GM23338 (cell line): ENCODE measurements around the gene IL11RA. TPM values are rescaled to one million over a fixed set of nuclear protein-coding genes. Genes with fewer than 3 reads are reported as not detected.

Experiments used
- ATAC-seq: fragments of 200-7000 bp; cut with Tn5 transposase; 3 replicates; pipeline ENCODE4 v1.9.1; 2020
- DNase-seq: peaks from one replicate; pipeline ENCODE4 v3.0.0-alpha.2; 2015; ENCODE audit warnings: low spot score
- H2AFZ ChIP-seq: fragments of 200-600 bp; sonication (generic); 2 replicates; pipeline ENCODE4 v1.8.0; 2016; ENCODE audit warnings: antibody characterized with exemption, mild to moderate bottlenecking, moderate library complexity
- H3F3A ChIP-seq: fragments of 200-600 bp; sonication (generic); replicated peaks from 2 replicates; pipeline ENCODE4 v1.8.0; 2017; ENCODE audit warnings: antibody characterized with exemption, mixed run types, low read depth
- H3K27ac ChIP-seq: fragments of 200-600 bp; sonication (generic); 2 replicates; pipeline ENCODE4 v1.6.1; 2016; ENCODE audit warnings: low read depth
- H3K27me3 ChIP-seq: fragments of 200-600 bp; sonication (generic); 2 replicates; pipeline ENCODE4 v1.8.0; 2016; ENCODE audit warnings: mild to moderate bottlenecking, mixed run types, moderate library complexity; ENCODE audit not compliant: insufficient read depth
- H3K36me3 ChIP-seq: fragments of 200-600 bp; sonication (generic); 2 replicates; pipeline ENCODE4 v1.8.0; 2016; ENCODE audit warnings: mild to moderate bottlenecking; ENCODE audit not compliant: insufficient read depth
- H3K4me1 ChIP-seq: fragments of 200-600 bp; sonication (generic); 2 replicates; pipeline ENCODE4 v1.8.0; 2016; ENCODE audit warnings: mild to moderate bottlenecking, moderate library complexity; ENCODE audit not compliant: insufficient read depth
- H3K4me2 ChIP-seq: fragments of 200-600 bp; sonication (generic); 2 replicates; pipeline ENCODE4 v1.7.1; 2017; ENCODE audit warnings: mixed run types
- H3K4me3 ChIP-seq: fragments of 200-600 bp; sonication (generic); 2 replicates; pipeline ENCODE4 v1.6.1; 2016; ENCODE audit warnings: mixed run types
- H3K79me2 ChIP-seq: fragments of 200-600 bp; sonication (generic); replicated peaks from 2 replicates; pipeline ENCODE4 v1.8.0; 2017; ENCODE audit warnings: mild to moderate bottlenecking; ENCODE audit not compliant: insufficient read depth
- H3K9me2 ChIP-seq: fragments of 200-600 bp; sonication (generic); 2 replicates; pipeline ENCODE4 v1.8.0; 2017; ENCODE audit not compliant: insufficient read depth
- H4K20me1 ChIP-seq: fragments of 200-600 bp; sonication (generic); replicated peaks from 2 replicates; pipeline ENCODE4 v1.8.0; 2017; ENCODE audit warnings: mild to moderate bottlenecking; ENCODE audit not compliant: insufficient read depth
- H3K27ac Mint-ChIP-seq: 2 replicates; pipeline ENCODE4 v1.8.0; 2020; ENCODE audit warnings: inconsistent platforms, mild to moderate bottlenecking, moderate library complexity, mixed read lengths
- H3K27me3 Mint-ChIP-seq: 3 replicates; pipeline ENCODE4 v1.8.0; 2022; ENCODE audit warnings: low read depth, mild to moderate bottlenecking, moderate library complexity, mixed read lengths, inconsistent platforms; ENCODE audit not compliant: insufficient read depth, poor library complexity
- H3K36me3 Mint-ChIP-seq: 3 replicates; pipeline ENCODE4 v1.8.0; 2021; ENCODE audit warnings: low read depth, mild to moderate bottlenecking, inconsistent platforms, moderate library complexity, mixed read lengths
- H3K4me1 Mint-ChIP-seq: 3 replicates; pipeline ENCODE4 v1.8.0; 2020; ENCODE audit warnings: mild to moderate bottlenecking, inconsistent platforms, mixed read lengths
- H3K4me3 Mint-ChIP-seq: 3 replicates; pipeline ENCODE4 v1.8.0; 2021; ENCODE audit warnings: moderate library complexity, mild to moderate bottlenecking, inconsistent platforms, mixed read lengths
- H3K9me3 Mint-ChIP-seq: 3 replicates; pipeline ENCODE4 v1.8.0; 2020; ENCODE audit warnings: moderate library complexity, mild to moderate bottlenecking, inconsistent platforms, mixed read lengths
- CREB1 ChIP-seq: fragments of 250-450 bp; sonication (Bioruptor Pico); IDR thresholded peaks from 2 replicates; pipeline ENCODE4 v1.5.0; 2020; ENCODE audit warnings: low read depth, mild to moderate bottlenecking, moderate library complexity
- EZH2phosphoT487 ChIP-seq: fragments of 200-600 bp; sonication (generic); IDR thresholded peaks from one replicate; pipeline ENCODE4 v1.8.1; 2018; ENCODE audit warnings: antibody characterized with exemption; ENCODE audit not compliant: unreplicated experiment
- JUNB ChIP-seq: IDR thresholded peaks from one replicate; pipeline ENCODE4 v1.6.1; 2016; ENCODE audit warnings: antibody characterized with exemption; ENCODE audit not compliant: unreplicated experiment
- NANOG ChIP-seq: IDR thresholded peaks from 2 replicates; pipeline ENCODE4 v1.6.1; 2016; ENCODE audit warnings: antibody characterized with exemption, borderline replicate concordance
- STAT1 ChIP-seq: IDR thresholded peaks from one replicate; pipeline ENCODE4 v1.6.1; 2016; ENCODE audit warnings: antibody characterized with exemption; ENCODE audit not compliant: unreplicated experiment
- ZNF114 ChIP-seq: fragments of 250-450 bp; sonication (Bioruptor Pico); IDR thresholded peaks from 2 replicates; pipeline ENCODE4 v1.5.0; 2020; ENCODE audit warnings: mild to moderate bottlenecking, moderate library complexity
- polyA plus RNA-seq: library from polyadenylated mRNA; unstranded; fragments of >200 nt; fragmentation: Nextera tagmentation; extraction: Ambion mirVana; gene quantifications from 2 replicates; pipeline ENCODE4 v1.2.1, GENCODE V29; 2016
- total RNA-seq: library from RNA; depleted of rRNA; stranded (reverse); fragments of >200 nt; shearing (Covaris generic); gene quantifications from 2 replicates; pipeline ENCODE4 v1.2.3, GENCODE V29; 2014
- TF ChIP-seq, protein P1 (sequence below): IDR thresholded peaks from 2 replicates; pipeline ENCODE4 v1.6.1; 2016; ENCODE audit warnings: antibody characterized with exemption
- TF ChIP-seq, protein P2 (sequence below): IDR thresholded peaks from one replicate; pipeline ENCODE4 v1.6.1; 2018; ENCODE audit warnings: antibody characterized with exemption; ENCODE audit not compliant: unreplicated experiment
- TF ChIP-seq, protein P3 (sequence below), 2 experiments: fragments of 200-600 bp in 1 of 2; sonication (generic) in 1 of 2; conservative IDR thresholded peaks; 2 replicates each; pipeline versions ENCODE4 v1.5.1 to v1.6.1; 2016 to 2017; ENCODE audit warnings: antibody characterized with exemption in 2 of 2, low read depth in 2 of 2, mild to moderate bottlenecking in 2 of 2, moderate library complexity in 1 of 2

IL11RA gene
- total and polyA plus RNA-seq, 2 experiments from 2014 or later, result 3.1 to 5.8 TPM

DNA sequence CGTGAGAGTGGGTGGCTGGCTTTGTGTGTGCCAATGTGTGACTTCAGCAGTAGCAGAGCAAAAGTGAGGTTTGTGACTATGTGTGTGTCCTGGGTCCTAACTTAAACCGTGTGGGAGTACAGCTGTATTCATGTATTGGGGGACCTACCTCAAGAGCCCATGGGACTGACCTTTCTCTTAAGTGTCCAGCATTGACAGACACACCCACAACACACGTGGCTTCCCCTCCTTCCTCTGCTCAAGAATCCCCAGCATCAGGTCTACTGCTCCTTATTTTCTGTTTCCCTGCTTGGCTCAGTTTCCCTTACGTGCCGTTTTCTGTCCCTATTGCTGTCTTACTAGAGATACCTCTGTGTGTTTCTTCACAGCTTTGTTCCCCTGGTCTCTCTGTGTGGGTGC, 616 bp downstream of the IL11RA start:
- peak overlapping the region; percentile 53; the same call in 1 of the 2 replicates for H3K4me3 ChIP-seq
- Mint-ChIP-seq H3K4me3 (peak overlapping the region; percentile 80), H3K36me3 (peaks cover 23% of the 10 kb centered on the region), H3K4me1 (peaks cover 42% of the 10 kb centered on the region), H3K27ac (no peak overlapping the region), H3K9me3 (no peaks in the 10 kb centered on the region; the same call in 2 of the 3 replicates), H3K27me3 (peaks cover 19% of the 10 kb centered on the region)
- H3K79me2 ChIP-seq, result peaks cover 6% of the 10 kb centered on the region
- DNase-seq, result no peak
- ATAC-seq, result no peak
- 0 out of 2 replicates have a peak, but pooled peaks cover 4% of the 10 kb centered on the region for H3F3A ChIP-seq
- H3K4me1 ChIP-seq, result peaks cover 20% of the 10 kb centered on the region
- TF ChIP-seq JUNB (no peak), EZH2phosphoT487 (no peak), CREB1 (CRISPR knock-in tag) (no peak), ZNF114 (no peak)
- TF ChIP-seq, protein P1, sequence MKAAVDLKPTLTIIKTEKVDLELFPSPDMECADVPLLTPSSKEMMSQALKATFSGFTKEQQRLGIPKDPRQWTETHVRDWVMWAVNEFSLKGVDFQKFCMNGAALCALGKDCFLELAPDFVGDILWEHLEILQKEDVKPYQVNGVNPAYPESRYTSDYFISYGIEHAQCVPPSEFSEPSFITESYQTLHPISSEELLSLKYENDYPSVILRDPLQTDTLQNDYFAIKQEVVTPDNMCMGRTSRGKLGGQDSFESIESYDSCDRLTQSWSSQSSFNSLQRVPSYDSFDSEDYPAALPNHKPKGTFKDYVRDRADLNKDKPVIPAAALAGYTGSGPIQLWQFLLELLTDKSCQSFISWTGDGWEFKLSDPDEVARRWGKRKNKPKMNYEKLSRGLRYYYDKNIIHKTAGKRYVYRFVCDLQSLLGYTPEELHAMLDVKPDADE, result no peak
- TF ChIP-seq, protein P2, sequence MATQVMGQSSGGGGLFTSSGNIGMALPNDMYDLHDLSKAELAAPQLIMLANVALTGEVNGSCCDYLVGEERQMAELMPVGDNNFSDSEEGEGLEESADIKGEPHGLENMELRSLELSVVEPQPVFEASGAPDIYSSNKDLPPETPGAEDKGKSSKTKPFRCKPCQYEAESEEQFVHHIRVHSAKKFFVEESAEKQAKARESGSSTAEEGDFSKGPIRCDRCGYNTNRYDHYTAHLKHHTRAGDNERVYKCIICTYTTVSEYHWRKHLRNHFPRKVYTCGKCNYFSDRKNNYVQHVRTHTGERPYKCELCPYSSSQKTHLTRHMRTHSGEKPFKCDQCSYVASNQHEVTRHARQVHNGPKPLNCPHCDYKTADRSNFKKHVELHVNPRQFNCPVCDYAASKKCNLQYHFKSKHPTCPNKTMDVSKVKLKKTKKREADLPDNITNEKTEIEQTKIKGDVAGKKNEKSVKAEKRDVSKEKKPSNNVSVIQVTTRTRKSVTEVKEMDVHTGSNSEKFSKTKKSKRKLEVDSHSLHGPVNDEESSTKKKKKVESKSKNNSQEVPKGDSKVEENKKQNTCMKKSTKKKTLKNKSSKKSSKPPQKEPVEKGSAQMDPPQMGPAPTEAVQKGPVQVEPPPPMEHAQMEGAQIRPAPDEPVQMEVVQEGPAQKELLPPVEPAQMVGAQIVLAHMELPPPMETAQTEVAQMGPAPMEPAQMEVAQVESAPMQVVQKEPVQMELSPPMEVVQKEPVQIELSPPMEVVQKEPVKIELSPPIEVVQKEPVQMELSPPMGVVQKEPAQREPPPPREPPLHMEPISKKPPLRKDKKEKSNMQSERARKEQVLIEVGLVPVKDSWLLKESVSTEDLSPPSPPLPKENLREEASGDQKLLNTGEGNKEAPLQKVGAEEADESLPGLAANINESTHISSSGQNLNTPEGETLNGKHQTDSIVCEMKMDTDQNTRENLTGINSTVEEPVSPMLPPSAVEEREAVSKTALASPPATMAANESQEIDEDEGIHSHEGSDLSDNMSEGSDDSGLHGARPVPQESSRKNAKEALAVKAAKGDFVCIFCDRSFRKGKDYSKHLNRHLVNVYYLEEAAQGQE, result no peak
- no peaks in the 10 kb centered on the region for H3K9me2 ChIP-seq
- H3K36me3 ChIP-seq, result peaks cover 3% of the 10 kb centered on the region; the same call in 1 of the 2 replicates
- H3K4me2 ChIP-seq, result peak overlapping the region; percentile 81
- no peak overlapping the region for H3K27ac ChIP-seq
- H4K20me1 ChIP-seq, result no peaks in the 10 kb centered on the region; the same call in none of the 2 replicates
- 0 out of 2 replicates have a peak overlapping the region, but pooled peaks have one; percentile 14 for H2AFZ ChIP-seq
- no peaks in the 10 kb centered on the region for H3K27me3 ChIP-seq

DNA sequence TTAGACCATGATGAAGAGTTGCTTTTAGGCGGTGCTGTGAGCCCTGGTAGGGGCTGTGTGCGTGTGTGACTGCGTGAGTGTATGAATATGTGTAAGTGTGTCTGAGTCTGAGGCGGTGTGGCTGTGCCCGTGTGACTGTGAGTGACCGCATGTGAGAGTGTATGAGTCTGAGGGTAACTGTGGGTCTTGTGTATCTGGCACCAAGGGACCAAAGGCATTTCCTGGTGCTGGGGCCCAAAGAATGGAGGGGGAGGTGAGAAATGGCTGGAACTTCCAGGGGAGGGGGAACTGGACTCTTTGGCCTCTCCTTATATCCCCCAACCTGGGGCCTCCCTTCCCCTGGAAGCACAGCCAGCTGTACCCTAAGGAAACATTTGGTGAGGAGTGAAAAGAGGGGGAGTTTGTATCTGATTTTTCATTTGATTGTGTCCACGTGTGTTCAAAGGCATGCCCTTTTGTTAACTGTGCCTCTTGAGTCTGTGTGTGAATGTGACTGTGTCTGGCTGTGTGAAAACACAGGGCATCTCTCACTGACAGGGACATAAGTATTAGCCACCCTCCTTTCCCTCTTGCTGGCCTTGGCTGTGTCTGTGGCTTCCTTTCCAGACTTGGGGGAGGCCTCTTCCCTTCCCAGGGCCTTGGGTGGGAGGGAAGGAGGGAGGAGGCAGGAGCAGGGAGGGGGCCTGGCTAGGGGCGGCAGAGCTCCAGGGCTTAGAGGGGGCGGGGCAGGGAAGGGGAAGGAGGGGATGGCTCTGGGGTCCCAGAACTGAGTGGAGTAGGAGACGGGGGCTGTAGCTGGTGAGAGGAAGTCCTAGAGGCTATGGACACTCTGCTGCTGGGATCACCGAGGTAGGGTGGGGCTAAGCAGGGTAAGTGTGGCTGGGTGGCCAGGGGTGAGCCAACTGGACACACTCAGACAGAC, 1.4 kb downstream of the IL11RA start:
- no peaks in the 10 kb centered on the region; the same call in 1 of the 2 replicates for H4K20me1 ChIP-seq
- H3K9me3 Mint-ChIP-seq, result no peaks in the 10 kb centered on the region; the same call in 2 of the 3 replicates
- DNase-seq, result no peak
- no peak overlapping the region for H3K27ac ChIP-seq
- peak overlapping the region; percentile 28; the same call in 2 of the 3 replicates for H3K4me3 Mint-ChIP-seq
- peaks cover 16% of the 10 kb centered on the region for H3K4me1 ChIP-seq
- peak overlapping the region; percentile 57 for H3K4me2 ChIP-seq
- H3K4me3 ChIP-seq, result no peak overlapping the region
- ATAC-seq, result peak; percentile 5
- H3K27ac Mint-ChIP-seq, result no peak overlapping the region
- H3K79me2 ChIP-seq, result no peaks in the 10 kb centered on the region
- H3K36me3 ChIP-seq, result peaks cover 3% of the 10 kb centered on the region; the same call in 1 of the 2 replicates
- peaks cover 25% of the 10 kb centered on the region for H3K27me3 Mint-ChIP-seq
- H3K4me1 Mint-ChIP-seq, result peaks cover 37% of the 10 kb centered on the region
- H2AFZ ChIP-seq, result 0 out of 2 replicates have a peak overlapping the region, but pooled peaks have one; percentile 63
- H3K27me3 ChIP-seq, result no peaks in the 10 kb centered on the region
- 0 out of 2 replicates have a peak, but pooled peaks cover 4% of the 10 kb centered on the region for H3F3A ChIP-seq
- peaks cover 15% of the 10 kb centered on the region for H3K36me3 Mint-ChIP-seq
- H3K9me2 ChIP-seq, result no peaks in the 10 kb centered on the region
- TF ChIP-seq, protein P1, result no peak
- no peak for TF ChIP-seq CREB1 (CRISPR knock-in tag)
- TF ChIP-seq, protein P2, result no peak
- no peak for TF ChIP-seq ZNF114
- no peak for TF ChIP-seq JUNB
- no peak for TF ChIP-seq NANOG
- TF ChIP-seq, protein P3, sequence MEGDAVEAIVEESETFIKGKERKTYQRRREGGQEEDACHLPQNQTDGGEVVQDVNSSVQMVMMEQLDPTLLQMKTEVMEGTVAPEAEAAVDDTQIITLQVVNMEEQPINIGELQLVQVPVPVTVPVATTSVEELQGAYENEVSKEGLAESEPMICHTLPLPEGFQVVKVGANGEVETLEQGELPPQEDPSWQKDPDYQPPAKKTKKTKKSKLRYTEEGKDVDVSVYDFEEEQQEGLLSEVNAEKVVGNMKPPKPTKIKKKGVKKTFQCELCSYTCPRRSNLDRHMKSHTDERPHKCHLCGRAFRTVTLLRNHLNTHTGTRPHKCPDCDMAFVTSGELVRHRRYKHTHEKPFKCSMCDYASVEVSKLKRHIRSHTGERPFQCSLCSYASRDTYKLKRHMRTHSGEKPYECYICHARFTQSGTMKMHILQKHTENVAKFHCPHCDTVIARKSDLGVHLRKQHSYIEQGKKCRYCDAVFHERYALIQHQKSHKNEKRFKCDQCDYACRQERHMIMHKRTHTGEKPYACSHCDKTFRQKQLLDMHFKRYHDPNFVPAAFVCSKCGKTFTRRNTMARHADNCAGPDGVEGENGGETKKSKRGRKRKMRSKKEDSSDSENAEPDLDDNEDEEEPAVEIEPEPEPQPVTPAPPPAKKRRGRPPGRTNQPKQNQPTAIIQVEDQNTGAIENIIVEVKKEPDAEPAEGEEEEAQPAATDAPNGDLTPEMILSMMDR (conservative IDR thresholded peaks at IDR 0.05; ENCODE audit: low read depth in 2 of 2), result no peak
- TF ChIP-seq EZH2phosphoT487, result no peak
- no peak for TF ChIP-seq STAT1
